Hepatocyte (in vitro differentiated cells): ENCODE results near the gene RPTOR.

ENCODE experiments used
- CTCF ChIP-seq: fragments of 200-600 bp; sonication (generic); IDR thresholded peaks from 2 replicates; pipeline ENCODE4 v1.5.1; 2016; ENCODE audit warnings: antibody characterized with exemption, mild to moderate bottlenecking; ENCODE audit not compliant: poor library complexity
- EZH2 ChIP-seq: fragments of 200-600 bp; sonication (generic); IDR thresholded peaks from 2 replicates; pipeline ENCODE4 v1.6.1; 2016; ENCODE audit warnings: antibody characterized with exemption, mild to moderate bottlenecking, borderline replicate concordance
- EZH2phosphoT487 ChIP-seq: fragments of 200-600 bp; sonication (generic); IDR thresholded peaks from one replicate; pipeline ENCODE4 v1.6.1; 2018; ENCODE audit warnings: antibody characterized with exemption, mild to moderate bottlenecking, low read depth, moderate library complexity; ENCODE audit not compliant: unreplicated experiment, severe bottlenecking

- TF ChIP-seq CTCF = no peak
- TF ChIP-seq EZH2 = no peak
- no peak for TF ChIP-seq EZH2phosphoT487
Measured at GRCh38 chr17:80959330-80960036, 414.8 kb downstream of the RPTOR start.
